GM12878 (cell line): ENCODE data around the gene PAQR9. TPM values are rescaled to one million over a fixed set of nuclear protein-coding genes. Genes with fewer than 3 reads are reported as not detected.

ENCODE experiments used
- ATAC-seq: fragments of 200-7000 bp; cut with Tn5 transposase; 3 replicates; pipeline ENCODE4 v1.9.1; 2020; ENCODE audit warnings: mild to moderate bottlenecking, moderate library complexity
- BruUV-seq: library from RNA; stranded (reverse); fragments of 400-500 nt; replicated peaks from 2 replicates; lab custom pipeline; 2021; lab: Mats Ljungman, UMichigan
- CTCF ChIA-PET: fragments of 300-600 bp; sonication (Branson Sonifier 250); formaldehyde crosslinking; extraction: SDS; loops from one replicate; lab custom pipeline; 2021; ENCODE audit warnings: inconsistent platforms; lab: Yijun Ruan, JAX
- POLR2A ChIA-PET: fragments of 350-600 bp; formaldehyde crosslinking; extraction: SDS; loops from one replicate; lab custom pipeline; 2021; ENCODE audit warnings: inconsistent platforms; lab: Charles Lee
- RAD21 ChIA-PET: fragments of 300-600 bp; sonication (Branson Sonifier 250); formaldehyde crosslinking; loops from one replicate; lab custom pipeline; 2023; ENCODE audit warnings: antibody characterized with exemption; ENCODE audit not compliant: unreplicated experiment; lab: Charles Lee
- SMC1A ChIA-PET: fragments of 300-600 bp; sonication (Branson Sonifier 250); formaldehyde crosslinking; loops from one replicate; lab custom pipeline; 2023; ENCODE audit not compliant: unreplicated experiment, uncharacterized antibody; lab: Charles Lee
- DNase-seq: peaks from one replicate; pipeline ENCODE4 v3.0.0-alpha.2; 2011; ENCODE audit warnings: low read depth, low spot score
- FAIRE-seq: peaks from 3 replicates; lab custom pipeline; 2011; peaks lifted over from hg19 to GRCh38; lab: Jason Lieb, UNC
- H2AFZ ChIP-seq: 2 replicates; pipeline ENCODE4 v1.6.0; 2011; ENCODE audit warnings: low read depth, low read length, control low read depth; ENCODE audit not compliant: control insufficient read depth
- H3K27ac ChIP-seq: 2 replicates; pipeline ENCODE4 v1.5.1; 2011; ENCODE audit warnings: control low read depth; ENCODE audit not compliant: control insufficient read depth, insufficient read depth
- H3K27me3 ChIP-seq, 2 experiments: replicated peaks in 1 of 2; 2 replicates each; pipeline versions ENCODE4 v1.6.0 to v1.6.1; 2011; ENCODE audit warnings: low read length in 1 of 2; ENCODE audit not compliant: control insufficient read depth in 2 of 2, insufficient read depth in 2 of 2
- H3K36me3 ChIP-seq, 2 experiments: 2 replicates each; pipeline ENCODE4 v1.5.1; 2011; ENCODE audit warnings: low read length in 1 of 2; ENCODE audit not compliant: control insufficient read depth in 2 of 2, insufficient read depth in 2 of 2
- H3K4me1 ChIP-seq: 2 replicates; pipeline ENCODE4 v1.6.1; 2011; ENCODE audit warnings: mild to moderate bottlenecking, low read length, moderate library complexity, mixed read lengths; ENCODE audit not compliant: control insufficient read depth, insufficient read depth
- H3K4me2 ChIP-seq: 2 replicates; pipeline ENCODE4 v1.6.0; 2011; ENCODE audit warnings: control low read depth; ENCODE audit not compliant: control insufficient read depth, insufficient read depth
- H3K4me3 ChIP-seq: fragments of 200-600 bp; sonication (generic); 2 replicates; pipeline ENCODE4 v1.5.1; 2016
- H3K79me2 ChIP-seq: 2 replicates; pipeline ENCODE4 v1.6.0; 2011; ENCODE audit warnings: low read length; ENCODE audit not compliant: control insufficient read depth, insufficient read depth
- H3K9ac ChIP-seq: 2 replicates; pipeline ENCODE4 v1.8.0; 2011; ENCODE audit warnings: low read length, control low read depth, mixed read lengths; ENCODE audit not compliant: control insufficient read depth, insufficient read depth
- H3K9me3 ChIP-seq: replicated peaks from 3 replicates; pipeline ENCODE4 v1.5.1; 2011; ENCODE audit warnings: mild to moderate bottlenecking, low read length; ENCODE audit not compliant: control insufficient read depth, insufficient read depth
- H4K20me1 ChIP-seq: 2 replicates; pipeline ENCODE4 v1.6.0; 2011; ENCODE audit not compliant: control insufficient read depth, insufficient read depth
- CBX5 ChIP-seq: sonication (generic); IDR thresholded peaks from 2 replicates; pipeline ENCODE4 v1.6.1; 2016; ENCODE audit warnings: low read depth, moderate library complexity, mild to moderate bottlenecking, inconsistent platforms
- CHD4 ChIP-seq: fragments of 200-600 bp; sonication (generic); IDR thresholded peaks from 2 replicates; pipeline ENCODE4 v1.6.1; 2016; ENCODE audit warnings: mild to moderate bottlenecking
- EGR1 ChIP-seq, 2 experiments: IDR thresholded peaks; 1 replicate in 1 of 2; 2 replicates in 1 of 2; pipeline ENCODE4 v1.6.1; 2011 to 2012; ENCODE audit warnings: low read depth in 2 of 2, low read length in 2 of 2, borderline replicate concordance in 1 of 2, mild to moderate bottlenecking in 1 of 2, moderate library complexity in 1 of 2
- EZH2 ChIP-seq: IDR thresholded peaks from 2 replicates; pipeline ENCODE4 v1.6.1; 2012; ENCODE audit warnings: low read depth, mild to moderate bottlenecking, control low read depth, inconsistent platforms, low read length, borderline replicate concordance; ENCODE audit not compliant: control insufficient read depth
- FOXK2 ChIP-seq: fragments of 450-650 bp; IDR thresholded peaks from 2 replicates; pipeline ENCODE4 v1.6.1; 2017; ENCODE audit warnings: mild to moderate bottlenecking, moderate library complexity
- KLF5 ChIP-seq: fragments of 450-650 bp; IDR thresholded peaks from 2 replicates; pipeline ENCODE4 v1.6.1; 2014; ENCODE audit warnings: mild to moderate bottlenecking; ENCODE audit not compliant: partially characterized antibody
- MTA3 ChIP-seq: IDR thresholded peaks from 2 replicates; pipeline ENCODE4 v1.6.1; 2012; ENCODE audit warnings: low read length, inconsistent platforms, borderline replicate concordance
- RAD51 ChIP-seq: fragments of 450-650 bp; IDR thresholded peaks from 2 replicates; pipeline ENCODE4 v1.6.1; 2016; ENCODE audit warnings: moderate library complexity, mild to moderate bottlenecking, inconsistent platforms
- ZNF384 ChIP-seq: IDR thresholded peaks from 2 replicates; pipeline ENCODE4 v1.6.1; 2012; ENCODE audit warnings: low read depth, mild to moderate bottlenecking, low read length, improper control_type of control experiment, borderline replicate concordance
- ZNF592 ChIP-seq: fragments of 450-650 bp; IDR thresholded peaks from 2 replicates; pipeline ENCODE4 v1.6.1; 2017; ENCODE audit warnings: mild to moderate bottlenecking, moderate library complexity
- WGBS: methylation state at CpG from one replicate; pipeline ENCODE4 v1.1.6; 2016; ENCODE audit warnings: low lambda C conversion rate; ENCODE audit not compliant: insufficient replicate concordance, insufficient coverage; ENCODE audit errors: missing lambda C conversion rate; 5-methylcytosine and 5-hydroxymethylcytosine counted together
- in situ Hi-C: fragments of 300-500 bp; cut with MboI; formaldehyde crosslinking; loops from 9 replicates; pipeline ENCODE4 v1.14.3; 2018; ENCODE audit warnings: mixed read lengths
- intact Hi-C: fragments of 100-400 bp; cut with micrococcal nuclease; formaldehyde crosslinking; loops from one replicate; pipeline ENCODE4 v1.14.2; 2022; ENCODE audit not compliant: unreplicated experiment
- polyA plus RNA-seq, 11 experiments: library from polyadenylated mRNA; depleted of rRNA in 4 of 11; unstranded in 6 of 11; stranded (reverse) in 5 of 11; fragments of >200 nt; fragmentation: Nextera tagmentation in 4 of 11; fragmentation: Illumina TruSeq in 1 of 11; extraction: Ambion mirVana in 4 of 11; extraction: Trizol in 1 of 11; gene quantifications; 1 replicate in 1 of 11; 2 replicates in 10 of 11; pipeline versions ENCODE4 v1.2.1 to v1.2.3, GENCODE V29; 2011 to 2016; ENCODE audit warnings: inconsistent platforms in 2 of 11, missing spikeins in 2 of 11, low read depth in 1 of 11
- total RNA-seq, 4 experiments: library from RNA; depleted of rRNA in 3 of 4; stranded (reverse); fragments of >200 nt in 3 of 4; fragmentation: Illumina TruSeq in 1 of 4; extraction: Trizol in 1 of 4; gene quantifications; 2 replicates each; pipeline versions ENCODE4 v1.2.1 to v1.2.3, GENCODE V29; 2013 to 2021

The PAQR9 gene
- total and polyA plus RNA-seq, 10 of the 15 experiments (the other 5 are each of a cell fraction or from before 2014, with no cell fraction given): not detected

GRCh38 chr3:142916605-142917004 is 46.9 kb downstream of the PAQR9 start:
- H2AFZ ChIP-seq: no peak overlapping the region
- H3K27me3 ChIP-seq: no peaks in the 10 kb centered on the region; a peak in 1 of 4 replicates
- H4K20me1 ChIP-seq: no peaks in the 10 kb centered on the region
- ATAC-seq (no peak), FAIRE-seq (no peak), DNase-seq (no peak)
- POLR2A ChIA-PET: no interaction called here
- H3K9me3 ChIP-seq: no peaks in the 10 kb centered on the region; the same call in 2 of the 3 replicates
- 27% methylated on average over 2 of the region's 2 CpGs for WGBS
- no peak overlapping the region for H3K27ac ChIP-seq
- H3K9ac ChIP-seq: no peak overlapping the region
- no peaks in the 10 kb centered on the region for H3K4me1 ChIP-seq
- no peak overlapping the region for H3K4me3 ChIP-seq
- H3K36me3 ChIP-seq: no peaks in the 10 kb centered on the region
- BruUV-seq: no TSS peak
- in situ Hi-C loops (no loop called here), intact Hi-C loops (no loop called here)
- H3K4me2 ChIP-seq: no peak overlapping the region
- CTCF ChIA-PET: no interaction called here
- TF ChIP-seq CBX5: no peak
- no peak for TF ChIP-seq RAD51
- no peak for TF ChIP-seq KLF5
- no peak for TF ChIP-seq EZH2
- no peak for TF ChIP-seq ZNF384
- TF ChIP-seq EGR1 (IDR thresholded peaks at IDR 0.05; ENCODE audit: borderline replicate concordance in 1 of 2, low read depth in 2 of 2, low read length in 2 of 2): no peak
- no peak for TF ChIP-seq ZNF592
- no peak for TF ChIP-seq FOXK2
- TF ChIP-seq CHD4: no peak
- no peak for TF ChIP-seq MTA3
- SMC1A ChIA-PET: no interaction called here
- no peaks in the 10 kb centered on the region for H3K79me2 ChIP-seq
- RAD21 ChIA-PET: no interaction called here
